B cell (primary cell): Measurements from ENCODE around the gene ARL6IP4. TPM values are rescaled to one million over a fixed set of nuclear protein-coding genes. Genes with fewer than 3 reads are reported as not detected.

Experiments
- ATAC-seq: fragments of 200-7000 bp; cut with Tn5 transposase; one replicate; pipeline ENCODE4 v1.10.0; 2021; ENCODE audit warnings: low read depth, mild to moderate bottlenecking, moderate number of reproducible peaks, moderate library complexity
- CTCF ChIA-PET: fragments of 350-600 bp; sonication (Branson Sonifier 250); formaldehyde crosslinking; loops from one replicate; lab custom pipeline; 2021; ENCODE audit warnings: antibody characterized with exemption, inconsistent platforms; lab: Charles Lee
- POLR2A ChIA-PET: fragments of 350-600 bp; sonication (Branson Sonifier 250); formaldehyde crosslinking; loops from one replicate; lab custom pipeline; 2021; ENCODE audit warnings: antibody characterized with exemption; lab: Charles Lee
- DNase-seq: peaks from one replicate; pipeline ENCODE4 v3.0.0; 2013
- H2AFZ ChIP-seq: 2 replicates; pipeline ENCODE4 v1.6.1; 2012; ENCODE audit warnings: mild to moderate bottlenecking, low read depth, low read length; ENCODE audit not compliant: insufficient read depth, poor library complexity, severe bottlenecking
- H3K27ac ChIP-seq, 2 donors: 1 replicate in 1 of 2; 2 replicates in 1 of 2; pipeline ENCODE4 v1.5.1; 2012 to 2013; ENCODE audit warnings: low read length in 2 of 2, mild to moderate bottlenecking in 2 of 2, moderate library complexity in 1 of 2
- H3K27me3 ChIP-seq, 4 experiments: fragments of 200-600 bp in 1 of 4; sonication (generic) in 1 of 4; replicated peaks in 1 of 4; 1 replicate in 2 of 4; 2 replicates in 2 of 4; pipeline versions ENCODE4 v1.6.1 to v1.7.0; 2013 to 2016; ENCODE audit warnings: low read length in 3 of 4, mild to moderate bottlenecking in 2 of 4, mixed read lengths in 1 of 4, moderate library complexity in 1 of 4; ENCODE audit not compliant: insufficient read depth in 4 of 4, control insufficient read depth in 3 of 4; ENCODE audit errors: control extremely low read depth in 1 of 4
- H3K36me3 ChIP-seq, 2 experiments: replicated peaks in 1 of 2; 1 replicate in 1 of 2; 2 replicates in 1 of 2; pipeline versions ENCODE4 v1.6.1 to v1.7.1; 2013; ENCODE audit warnings: low read length in 1 of 2; ENCODE audit not compliant: insufficient read depth in 2 of 2, control insufficient read depth in 1 of 2; ENCODE audit errors: control extremely low read depth in 1 of 2, extremely low read depth in 1 of 2
- H3K4me1 ChIP-seq, 2 donors: fragments of 200-600 bp in 1 of 2; sonication (generic) in 1 of 2; 1 replicate in 1 of 2; 2 replicates in 1 of 2; pipeline versions ENCODE4 v1.5.1 to v1.6.1; 2013 to 2017; ENCODE audit warnings: low read length in 2 of 2; ENCODE audit not compliant: control insufficient read depth in 2 of 2, insufficient read depth in 2 of 2
- H3K4me2 ChIP-seq: replicated peaks from 2 replicates; pipeline ENCODE3; 2012; ENCODE audit warnings: mild to moderate bottlenecking, low read depth, low read length; ENCODE audit not compliant: poor library complexity, severe bottlenecking
- H3K4me3 ChIP-seq, 5 experiments: fragments of 200-600 bp in 1 of 5; sonication (generic) in 1 of 5; 1 replicate in 3 of 5; 2 replicates in 2 of 5; pipeline versions ENCODE4 v1.5.1 to v1.7.0; 2011 to 2016; ENCODE audit warnings: low read length in 4 of 5, mild to moderate bottlenecking in 4 of 5, low read depth in 2 of 5, control low read depth in 1 of 5, moderate library complexity in 1 of 5; ENCODE audit not compliant: insufficient read depth in 1 of 5; ENCODE audit errors: control extremely low read depth in 1 of 5, extremely low read depth in 1 of 5
- H3K79me2 ChIP-seq: fragments of 200-600 bp; sonication (generic); one replicate; pipeline ENCODE4 v1.6.0; 2016; ENCODE audit warnings: low read length; ENCODE audit not compliant: control insufficient read depth, insufficient read depth
- H3K9ac ChIP-seq: fragments of 200-600 bp; sonication (generic); 2 replicates; pipeline ENCODE4 v1.6.1; 2017; ENCODE audit warnings: mild to moderate bottlenecking, low read length, moderate library complexity
- H3K9me3 ChIP-seq, 3 donors: one replicate each; pipeline versions ENCODE4 v1.6.1 to v1.7.1; 2013; ENCODE audit warnings: low read length in 2 of 3; ENCODE audit not compliant: control insufficient read depth in 2 of 3, insufficient read depth in 1 of 3; ENCODE audit errors: control extremely low read depth in 1 of 3
- H4K20me1 ChIP-seq: 2 replicates; pipeline ENCODE4 v1.6.0; 2012; ENCODE audit warnings: mild to moderate bottlenecking, low read length; ENCODE audit not compliant: insufficient read depth, control insufficient read depth, poor library complexity, severe bottlenecking
- H3K27ac Mint-ChIP-seq: one replicate; pipeline ENCODE4 v1.8.0; 2021; ENCODE audit warnings: mixed read lengths
- H3K27me3 Mint-ChIP-seq: one replicate; pipeline ENCODE4 v1.8.0; 2021; ENCODE audit warnings: mixed read lengths
- H3K4me1 Mint-ChIP-seq: one replicate; pipeline ENCODE4 v1.8.0; 2021; ENCODE audit warnings: mixed read lengths
- H3K4me3 Mint-ChIP-seq: one replicate; pipeline ENCODE4 v1.8.0; 2021; ENCODE audit warnings: mixed read lengths
- H3K9me3 Mint-ChIP-seq: one replicate; pipeline ENCODE4 v1.8.0; 2022; ENCODE audit warnings: mixed read lengths; ENCODE audit not compliant: insufficient read depth
- CTCF ChIP-seq: fragments of 200-600 bp; IDR thresholded peaks from one replicate; pipeline ENCODE4 v1.8.0; 2022; ENCODE audit warnings: antibody characterized with exemption, mild to moderate bottlenecking
- EZH2 ChIP-seq: IDR thresholded peaks from 2 replicates; pipeline ENCODE4 v1.6.1; 2012; ENCODE audit warnings: borderline replicate concordance, low read depth, mild to moderate bottlenecking, moderate library complexity, low read length; ENCODE audit not compliant: insufficient read depth, poor library complexity, severe bottlenecking
- WGBS: methylation state at CpG from one replicate; pipeline ENCODE4 v1.1.5; 2013; ENCODE audit warnings: missing lambda C conversion rate; ENCODE audit not compliant: insufficient coverage; 5-methylcytosine and 5-hydroxymethylcytosine counted together
- intact Hi-C: fragments of 100-400 bp; cut with micrococcal nuclease; formaldehyde crosslinking; loops from one replicate; pipeline ENCODE4 v1.10.0; 2022
- polyA plus RNA-seq: library from polyadenylated mRNA; depleted of rRNA; stranded (reverse); fragments of >200 nt; gene quantifications from 2 replicates; pipeline ENCODE4 v1.2.3, GENCODE V29; 2012
- total RNA-seq, 2 donors: library from RNA; stranded (reverse); fragments of 120-200 nt in 1 of 2; gene quantifications; 1 replicate in 1 of 2; 2 replicates in 1 of 2; pipeline versions ENCODE4 v1.2.3 to v1.2.4, GENCODE V29; 2013 to 2022

The ARL6IP4 gene
- total and polyA plus RNA-seq, 2 donors (not counting 1 experiment from before 2014, with no cell fraction given), result 165 to 274 TPM

DNA sequence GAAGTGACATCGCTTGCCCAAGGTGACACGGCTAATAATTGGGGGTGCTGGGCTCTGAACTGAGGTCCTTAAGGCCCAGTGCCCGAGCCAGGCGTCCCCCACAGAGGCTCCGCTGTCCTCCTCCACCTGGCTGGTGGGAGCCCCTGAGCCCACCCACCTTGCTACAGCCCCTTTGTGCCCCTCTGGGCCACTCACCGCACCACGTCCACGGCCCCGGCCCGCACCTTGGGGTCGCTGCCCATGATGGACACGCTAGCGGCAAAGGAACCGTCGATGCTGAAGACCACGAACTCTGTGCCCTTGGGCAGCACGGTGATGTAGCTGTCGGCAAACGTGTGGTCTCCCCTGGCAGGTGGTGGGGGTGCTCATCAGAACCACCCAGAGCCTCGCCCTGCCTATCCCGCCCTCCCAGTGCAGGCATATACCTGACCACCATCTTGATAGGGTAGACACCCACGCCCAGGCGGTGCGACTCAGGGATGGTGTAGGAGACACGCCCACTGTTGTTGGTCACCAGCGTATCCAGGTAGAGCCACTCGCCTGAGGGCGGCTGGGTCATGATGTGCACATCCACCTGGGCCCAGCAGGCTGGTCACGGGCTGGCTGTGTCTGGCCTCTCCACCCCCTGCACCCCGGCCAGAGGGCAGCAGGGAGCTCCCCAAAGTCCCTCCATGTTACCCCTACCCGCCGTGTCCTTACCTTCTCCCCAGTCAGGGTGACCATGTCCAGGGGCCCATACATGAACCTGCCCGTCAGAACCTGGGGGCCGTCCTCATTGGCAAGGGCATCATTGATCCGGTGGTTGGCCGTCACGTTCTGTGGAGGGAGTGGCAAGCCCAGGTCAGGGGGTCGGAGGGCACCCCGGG, 6.8 kb downstream of the ARL6IP4 start:
- Histone ChIP-seq H3K9me3 (no peaks in the 10 kb centered on the region), H3K4me1 (peaks cover 3 to 14% of the 10 kb centered on the region in 2 donors), H3K27me3 (no peaks in the 10 kb centered on the region), H3K4me2 (no peak overlapping the region), H3K36me3 (peaks cover 0 to 10% of the 10 kb centered on the region in 2 experiments), H3K27ac (no peak overlapping the region), H3K79me2 (peaks cover 4% of the 10 kb centered on the region), H3K9ac (no peak overlapping the region), H3K4me3 (no peak overlapping the region), H4K20me1 (peaks cover 10% of the 10 kb centered on the region), H2AFZ (no peak overlapping the region)
- DNase-seq (no peak), ATAC-seq (no peak)
- H3K4me1 Mint-ChIP-seq, result peaks cover 21% of the 10 kb centered on the region
- intact Hi-C loops, result no loop called here
- H3K27me3 Mint-ChIP-seq, result no peaks in the 10 kb centered on the region
- TF ChIP-seq CTCF (no peak), EZH2 (no peak)
- no peak overlapping the region for H3K27ac Mint-ChIP-seq
- no peaks in the 10 kb centered on the region for H3K9me3 Mint-ChIP-seq
- WGBS, result 98% methylated on average over 39 of the region's 39 CpGs
- ChIA-PET CTCF (no interaction called here), POLR2A (no interaction called here)
- H3K4me3 Mint-ChIP-seq, result no peak overlapping the region

DNA sequence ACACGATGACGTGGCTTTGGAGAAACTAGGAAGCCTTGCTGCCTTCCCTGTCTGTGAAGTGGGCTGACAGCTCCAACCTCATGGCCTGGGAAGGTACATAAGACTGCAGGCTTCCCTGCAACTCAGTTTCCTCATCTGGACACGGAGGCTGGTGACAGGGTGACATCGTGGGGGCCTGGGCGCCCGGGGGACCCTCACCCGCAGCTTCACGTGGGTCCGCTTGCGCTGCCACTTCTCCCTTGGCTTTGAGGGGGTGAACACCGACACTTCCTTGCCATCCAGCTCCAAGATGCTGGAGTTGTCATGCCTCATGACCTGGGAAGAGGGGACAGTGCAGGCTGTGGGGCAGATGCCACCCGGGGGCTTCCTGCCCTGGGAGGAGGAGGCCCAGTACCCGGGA, 7.6 kb downstream of the ARL6IP4 start:
- Mint-ChIP-seq H3K27me3 (no peaks in the 10 kb centered on the region), H3K27ac (no peak overlapping the region), H3K4me1 (peaks cover 16% of the 10 kb centered on the region), H3K4me3 (no peak overlapping the region), H3K9me3 (no peaks in the 10 kb centered on the region)
- Histone ChIP-seq H3K9ac (no peak overlapping the region), H3K4me2 (no peak overlapping the region), H3K27ac (no peak overlapping the region), H3K4me3 (no peak overlapping the region), H4K20me1 (peaks cover 2% of the 10 kb centered on the region), H3K36me3 (peaks cover 0 to 3% of the 10 kb centered on the region in 2 experiments), H2AFZ (no peak overlapping the region), H3K4me1 (peaks cover 0 to 7% of the 10 kb centered on the region in 2 donors), H3K79me2 (no peaks in the 10 kb centered on the region), H3K9me3 (no peaks in the 10 kb centered on the region), H3K27me3 (no peaks in the 10 kb centered on the region)
- POLR2A ChIA-PET, result no interaction called here
- TF ChIP-seq CTCF (no peak), EZH2 (no peak)
- ATAC-seq (no peak), DNase-seq (no peak)
- 93% methylated on average over 7 of the region's 13 CpGs for WGBS
- intact Hi-C loops, result no loop called here
- CTCF ChIA-PET, result no interaction called here
